Skin epidermis (tissue), 12 donors: ENCODE results near the gene TMEM131L.
"Not testable (repeated sequence)": the region's sequence is repeated elsewhere in the genome, so short reads cannot be mapped to it uniquely, and the experiment has no call there.

ENCODE experiments used
- H3K27ac ChIP-seq, 21 experiments: fragments of 200-600 bp; sonication (generic) in 11 of 21; one replicate each; pipeline ENCODE4 v1.5.0; 2020; ENCODE audit warnings: mild to moderate bottlenecking in 3 of 21, inconsistent platforms in 2 of 21, moderate library complexity in 2 of 21
- H3K4me3 ChIP-seq, 7 experiments: fragments of 200-600 bp; sonication (generic) in 2 of 7; one replicate each; pipeline ENCODE4 v1.5.0; 2020; ENCODE audit warnings: inconsistent platforms in 2 of 7, mild to moderate bottlenecking in 2 of 7, moderate library complexity in 1 of 7

The TMEM131L gene

DNA sequence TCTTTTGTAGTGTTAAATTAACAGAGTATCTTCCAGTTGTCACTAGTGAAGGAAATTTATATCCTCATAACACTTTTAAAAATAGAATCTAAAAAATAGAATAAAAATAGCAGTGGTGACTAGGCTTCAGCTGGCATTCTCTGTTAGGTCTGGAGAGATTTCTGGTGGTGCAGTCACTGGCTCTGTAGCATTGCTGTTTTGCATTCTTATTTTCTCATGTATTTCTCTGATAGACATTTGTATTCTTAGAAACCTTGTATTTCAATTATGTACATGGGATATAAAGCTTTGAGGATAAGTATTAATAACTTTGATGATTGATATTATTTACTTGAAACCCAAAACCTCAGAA is 87.6 kb downstream of the TMEM131L start:
- no peak overlapping the region for H3K27ac ChIP-seq

DNA sequence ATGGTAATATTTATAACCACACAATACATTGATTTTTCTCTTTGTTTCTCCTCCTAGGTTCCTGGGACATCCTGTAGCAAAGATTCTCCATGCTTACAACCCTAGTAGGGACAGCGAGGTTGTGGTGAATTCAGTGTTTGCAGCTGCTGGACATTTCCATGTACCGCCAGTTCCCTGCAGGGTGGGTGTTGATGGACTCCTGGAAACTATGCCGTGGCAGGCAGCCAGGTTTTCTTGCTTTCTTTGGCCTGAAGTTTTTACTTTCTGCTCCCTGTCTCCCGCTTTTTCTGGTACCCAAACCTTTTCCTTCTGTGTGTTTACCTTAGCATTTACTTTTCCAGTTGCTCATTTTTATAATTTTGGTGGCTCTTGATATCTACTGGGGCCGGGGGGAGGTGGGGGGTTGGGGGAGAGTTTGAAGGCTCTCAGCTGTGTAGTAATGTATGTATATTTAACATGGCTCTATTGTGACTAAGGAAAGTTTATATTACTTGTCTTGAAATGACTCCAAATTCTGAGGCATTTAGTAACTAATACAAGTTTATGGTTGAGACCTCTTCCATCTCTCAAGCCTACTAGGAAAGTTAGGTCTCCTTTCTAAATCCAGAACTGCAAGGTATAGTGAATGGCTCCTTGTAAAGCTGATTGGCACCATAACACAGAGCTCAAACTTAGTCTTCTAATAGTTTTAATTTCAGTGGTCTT is 89.7 kb downstream of the TMEM131L start:
- Histone ChIP-seq H3K4me3 (no peak overlapping the region), H3K27ac (no peak overlapping the region)

More for the DNA sequence above, 87.6 kb downstream of the TMEM131L start:
- H3K4me3 ChIP-seq: no peak overlapping the region

DNA sequence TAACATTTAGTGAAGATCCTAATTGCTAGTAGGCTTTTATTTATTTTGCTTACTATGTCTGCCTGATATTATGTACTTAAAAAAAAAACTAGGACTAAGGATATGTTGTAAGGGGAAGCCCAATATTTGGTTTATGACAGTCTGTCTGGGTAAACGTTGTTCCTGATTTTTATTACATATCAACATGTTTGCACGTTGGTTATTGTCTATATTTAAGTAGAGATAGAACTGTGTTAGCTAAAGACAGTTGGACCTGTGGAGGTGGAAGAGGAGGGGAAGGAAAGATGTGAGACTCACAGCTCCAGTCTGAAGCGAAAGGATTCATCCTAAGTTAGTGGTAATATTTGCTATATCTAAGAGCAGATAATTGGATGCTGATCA is 90.3 kb downstream of the TMEM131L start:
- no peak overlapping the region for H3K27ac ChIP-seq
- no peak overlapping the region for H3K4me3 ChIP-seq

DNA sequence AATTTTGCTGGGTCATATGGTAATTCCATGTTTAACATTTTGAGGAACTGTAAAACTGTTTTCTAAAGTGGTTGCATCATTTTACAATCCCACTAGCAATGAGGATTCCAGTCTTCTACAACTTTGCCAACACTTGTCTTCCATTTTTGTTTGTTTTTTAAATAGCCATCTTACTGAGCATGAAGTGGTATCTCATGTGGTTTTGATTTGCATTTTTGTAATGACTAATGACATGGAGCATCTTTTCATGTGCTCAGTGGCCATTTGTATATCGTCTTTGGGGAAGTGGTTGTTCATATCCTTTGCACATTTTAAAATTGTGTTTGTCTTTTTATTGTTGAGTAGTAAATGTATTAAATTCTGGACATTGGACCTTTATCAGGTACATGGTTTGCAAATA is 94.7 kb downstream of the TMEM131L start:
- Histone ChIP-seq H3K27ac (no peak overlapping the region), H3K4me3 (no peak overlapping the region)

DNA sequence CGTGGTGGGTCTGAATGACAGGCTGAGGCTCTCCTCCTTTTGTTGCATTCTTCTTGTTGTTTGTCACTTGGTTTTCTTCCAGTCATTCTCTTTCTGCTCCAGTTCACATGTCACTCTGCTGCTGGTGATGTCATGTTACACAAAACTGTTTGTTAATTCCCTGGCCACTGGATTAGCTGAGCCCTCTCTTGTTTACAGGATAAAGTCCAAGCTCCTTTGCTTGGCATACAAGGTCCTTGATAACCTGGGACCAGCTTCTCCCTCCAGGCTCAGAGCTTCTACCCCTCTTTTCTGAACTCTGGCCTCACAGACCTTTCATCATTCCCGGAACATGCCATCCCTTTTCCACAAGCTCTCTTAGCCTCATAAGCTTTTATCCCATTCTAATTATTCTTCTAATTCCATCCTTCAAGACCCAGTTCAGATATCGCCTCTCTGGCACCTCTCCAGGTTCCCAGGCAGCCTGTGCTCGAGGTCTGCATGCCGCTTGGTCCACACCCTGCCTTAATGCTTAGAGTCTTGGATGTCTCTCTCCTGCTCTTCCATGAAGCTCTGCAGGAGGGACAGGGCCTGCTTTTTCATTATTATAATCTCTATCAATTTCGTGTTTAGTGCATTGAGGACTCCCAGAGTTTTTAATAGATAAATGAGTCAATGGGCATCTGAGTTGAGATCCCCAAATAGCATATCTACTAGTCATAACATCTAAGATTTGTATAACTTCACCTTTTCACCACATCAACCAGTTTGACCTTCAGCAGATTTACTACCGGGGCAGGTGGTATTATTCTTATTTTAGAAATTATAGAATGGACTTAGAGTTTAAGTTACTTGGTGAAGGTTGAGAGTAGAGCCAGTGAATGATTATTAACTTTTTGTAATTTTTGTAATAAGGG is 98.7 kb downstream of the TMEM131L start:
- Histone ChIP-seq H3K4me3 (no peak overlapping the region), H3K27ac (no peak overlapping the region)

DNA sequence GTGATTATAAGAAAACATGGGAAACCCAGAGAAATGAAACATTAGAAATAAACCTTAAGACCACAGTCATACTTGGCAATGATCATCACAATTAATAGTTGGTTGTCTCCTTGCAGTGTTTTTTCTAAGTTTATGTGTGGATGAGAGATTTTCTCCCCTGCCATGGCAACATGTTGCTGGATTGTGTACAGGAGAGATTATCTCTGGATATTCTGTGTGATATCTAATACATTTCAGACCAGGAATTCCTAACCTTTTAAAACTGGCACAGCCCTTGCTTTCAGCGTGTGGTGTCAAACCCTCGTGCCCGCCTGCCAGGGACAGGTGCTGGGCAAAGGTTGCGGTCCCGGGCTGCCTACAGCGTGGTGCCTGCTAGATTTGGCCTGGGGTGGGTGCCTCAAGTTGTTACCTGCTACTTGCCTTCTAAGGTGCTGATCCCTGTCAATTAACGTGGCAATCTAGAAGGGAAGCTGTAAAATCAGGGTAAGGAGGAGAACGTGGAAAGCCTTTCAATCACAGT is 100.5 kb downstream of the TMEM131L start:
- Histone ChIP-seq H3K27ac (no peak overlapping the region), H3K4me3 (no peak overlapping the region)

DNA sequence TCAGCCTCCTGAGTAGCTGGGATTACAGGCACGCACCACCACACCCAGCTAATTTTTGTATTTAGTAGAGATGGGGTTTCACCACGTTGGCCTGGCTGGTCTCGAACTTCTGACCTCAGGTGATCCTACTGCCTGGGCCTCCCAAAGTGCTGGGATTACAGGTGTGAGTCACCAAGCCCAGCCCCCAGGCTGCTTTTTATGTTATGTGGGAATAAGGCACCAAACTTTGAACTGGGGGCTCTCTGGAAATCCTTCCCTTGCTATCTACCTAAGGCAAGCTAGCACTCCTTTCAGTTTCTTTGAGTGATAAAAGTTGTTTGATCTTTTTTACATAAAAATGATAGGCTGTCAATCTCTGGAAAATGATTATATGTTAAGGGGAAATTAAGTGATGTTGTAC is 101.5 kb downstream of the TMEM131L start:
- not testable (repeated sequence) for H3K4me3 ChIP-seq, H3K27ac ChIP-seq

DNA sequence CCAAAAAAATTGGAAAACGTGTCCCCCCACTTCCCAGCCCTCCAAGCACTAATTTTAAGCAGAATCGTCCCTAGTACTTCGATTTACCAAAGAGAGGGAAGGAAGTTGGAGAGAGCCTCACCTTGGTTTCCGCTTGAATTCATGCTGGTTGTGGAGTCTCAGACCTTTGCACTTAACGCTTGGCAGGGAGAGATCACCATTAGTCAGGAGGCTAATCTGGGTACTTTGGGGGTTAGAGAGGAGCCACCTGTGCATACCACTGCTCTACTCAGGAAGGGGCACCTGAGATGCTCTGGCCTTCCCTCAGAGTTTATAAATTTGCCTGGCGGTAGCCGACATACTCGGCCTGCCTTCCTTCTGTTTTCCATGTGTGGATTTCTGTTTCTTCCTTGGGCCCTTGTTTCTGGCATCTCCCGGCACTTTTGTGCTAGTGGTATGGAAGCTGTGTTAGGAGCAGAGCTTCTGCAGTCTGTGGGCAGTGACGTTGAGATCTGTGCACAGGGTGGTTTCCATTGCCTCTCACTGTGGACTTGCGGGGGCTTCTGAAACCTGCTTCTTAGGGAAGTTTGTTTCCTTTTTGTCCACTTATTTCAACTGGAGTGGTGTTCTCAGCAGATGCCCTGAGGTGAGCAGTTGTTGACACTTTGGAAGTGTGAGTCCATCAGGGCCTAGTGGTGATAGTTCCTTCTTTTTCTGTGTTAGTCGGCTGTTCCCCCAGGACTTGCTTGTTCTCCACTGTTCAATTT is 104.2 kb downstream of the TMEM131L start:
- Histone ChIP-seq H3K4me3 (no peak overlapping the region), H3K27ac (peak overlapping the region in 1 of 21 experiments; percentile 33)

DNA sequence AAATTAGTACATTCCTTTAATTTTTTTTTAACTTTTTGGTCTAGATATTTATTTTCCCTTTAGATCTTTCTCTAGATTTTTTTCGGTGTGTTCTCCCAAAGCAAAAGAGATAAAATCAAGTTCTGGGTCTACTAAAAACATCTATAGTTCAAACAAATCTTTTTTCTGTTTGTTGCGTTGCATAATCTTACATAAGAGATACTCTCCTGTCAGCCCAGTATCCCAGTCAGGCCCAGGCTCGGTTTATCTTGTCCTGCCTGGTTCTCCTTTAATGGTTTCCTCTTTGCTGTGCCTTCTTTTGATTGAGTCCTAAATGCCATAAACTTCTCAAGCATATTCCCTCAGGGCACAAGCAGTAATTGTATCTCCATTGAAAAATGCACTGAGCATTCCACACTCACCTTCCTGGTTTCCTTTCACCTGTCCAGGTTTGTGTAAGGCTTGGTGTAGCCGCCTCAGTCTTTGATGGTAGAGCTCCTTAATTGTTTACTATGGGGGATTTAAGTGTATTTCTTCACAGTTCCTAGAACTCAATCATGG is 104.9 kb downstream of the TMEM131L start:
- Histone ChIP-seq H3K27ac (peak overlapping the region in 1 of 21 experiments; percentile 33), H3K4me3 (no peak overlapping the region)

DNA sequence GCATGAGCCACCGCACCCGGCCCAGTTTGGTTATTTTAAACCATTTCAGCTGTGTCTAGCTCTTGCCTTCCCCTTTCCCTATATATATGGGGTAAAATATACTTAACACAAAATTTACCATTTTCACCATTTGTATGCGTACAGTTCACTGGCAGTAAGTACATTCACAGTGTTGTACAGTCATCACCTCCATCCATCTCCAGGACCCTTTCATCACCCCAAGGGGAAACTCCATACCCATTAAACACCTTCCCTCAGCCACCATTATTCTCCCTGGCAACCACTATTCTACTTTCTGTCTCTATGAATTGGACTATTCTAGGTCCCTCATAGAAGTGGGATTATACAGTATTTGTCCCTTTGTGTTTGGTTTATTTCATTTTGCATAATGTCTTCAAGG is 106.4 kb downstream of the TMEM131L start:
- no peak overlapping the region for H3K27ac ChIP-seq
- H3K4me3 ChIP-seq: no peak overlapping the region

DNA sequence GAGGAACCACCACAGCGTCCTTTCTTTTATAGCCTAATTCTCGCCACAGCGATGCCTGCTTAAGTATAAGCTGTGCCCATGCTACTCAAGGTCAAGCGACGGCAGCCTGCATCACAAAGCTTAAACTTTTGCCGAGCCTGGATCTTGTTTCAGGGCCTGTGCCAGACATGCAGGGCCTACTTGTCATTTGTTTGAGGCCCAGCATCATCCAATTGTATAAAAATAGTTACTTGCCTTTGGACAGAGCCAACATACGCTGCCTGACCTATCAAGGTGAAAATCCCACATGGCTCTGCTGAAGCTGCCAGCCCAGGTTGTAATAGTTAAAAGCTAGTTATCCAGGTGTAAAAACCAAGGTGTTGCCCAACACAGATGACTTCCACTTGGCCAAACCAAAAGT is 107.1 kb downstream of the TMEM131L start:
- H3K27ac ChIP-seq: no peak overlapping the region
- no peak overlapping the region for H3K4me3 ChIP-seq

DNA sequence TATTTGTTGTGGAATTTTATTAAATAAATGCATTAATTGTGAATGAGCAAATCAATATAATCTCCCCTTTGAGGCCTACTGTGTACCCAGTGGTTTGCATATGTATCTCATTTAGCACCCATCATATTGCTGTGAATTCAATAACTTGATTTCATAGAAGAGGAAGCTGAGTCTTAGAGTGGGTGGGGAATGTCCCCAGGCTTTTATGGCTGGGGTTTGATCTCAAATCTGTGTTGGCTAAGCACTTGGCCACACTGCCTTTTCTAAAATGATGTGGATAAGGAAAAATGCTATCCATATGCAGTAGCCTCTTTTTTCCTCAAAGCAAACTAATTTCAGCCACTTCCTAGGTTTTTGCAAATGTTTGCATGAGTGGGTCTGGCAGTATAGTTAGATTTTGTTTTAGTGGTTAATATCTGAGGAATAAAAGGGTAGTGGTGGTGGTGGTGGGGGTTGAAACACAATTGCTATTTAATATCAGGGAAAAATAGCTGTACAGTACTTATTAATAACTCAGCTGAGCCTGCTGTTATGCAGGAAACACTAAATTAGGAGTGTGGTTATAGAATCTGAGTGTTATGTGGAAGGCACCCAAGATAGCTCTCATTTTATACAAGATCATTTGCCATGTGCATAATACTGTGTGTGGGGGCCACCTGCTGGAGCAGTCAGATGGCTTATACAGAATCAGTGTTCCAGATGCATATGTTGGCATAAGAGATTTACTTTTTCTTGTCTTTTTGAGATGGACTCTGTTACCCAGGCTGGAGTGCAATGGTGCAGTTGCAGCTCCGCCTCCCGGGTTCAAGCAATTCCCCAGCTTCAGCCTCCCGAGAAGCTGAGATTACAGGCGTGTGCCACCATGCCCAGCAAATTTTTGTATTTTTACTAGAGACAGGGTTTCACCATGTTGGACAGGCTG is 108.0 kb downstream of the TMEM131L start:
- peak overlapping the region in 1 of 21 experiments; percentile 21 for H3K27ac ChIP-seq
- no peak overlapping the region for H3K4me3 ChIP-seq

DNA sequence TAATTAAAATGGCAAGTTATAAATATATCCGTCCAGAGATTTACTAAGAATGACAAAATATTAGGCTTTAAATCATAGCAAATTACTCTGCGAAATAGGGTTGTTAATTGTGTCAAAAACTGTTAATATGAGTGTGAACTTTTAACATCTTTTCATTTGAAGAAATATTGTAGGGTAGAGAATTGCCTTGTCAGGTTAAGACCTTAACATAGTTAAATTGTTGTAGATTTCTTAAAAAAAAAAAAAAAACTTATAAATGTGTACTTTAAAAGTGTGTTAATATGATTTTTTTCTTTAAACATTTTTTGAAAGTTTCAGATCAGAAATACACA is 110.2 kb downstream of the TMEM131L start:
- Histone ChIP-seq H3K4me3 (no peak overlapping the region), H3K27ac (no peak overlapping the region)

DNA sequence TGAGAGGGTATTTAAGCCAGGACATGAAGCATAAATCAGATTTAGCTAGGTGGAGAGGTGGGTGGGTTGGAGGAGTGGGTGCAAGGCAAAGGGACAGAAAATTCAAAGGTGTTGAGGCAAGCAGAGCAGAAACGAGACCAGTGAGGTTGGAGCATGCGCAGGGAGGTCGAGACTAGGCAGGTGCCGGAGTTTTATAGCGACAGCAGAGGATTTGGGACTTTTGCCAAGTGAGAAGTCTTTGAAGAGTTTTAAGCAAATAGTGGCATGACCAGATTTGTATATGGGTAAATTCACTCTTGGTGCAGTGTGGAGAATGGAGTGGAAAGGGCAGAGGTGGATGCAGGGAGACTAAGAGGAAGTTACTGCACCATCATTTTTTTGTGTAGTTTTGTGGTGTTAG is 110.9 kb downstream of the TMEM131L start:
- Histone ChIP-seq H3K27ac (no peak overlapping the region), H3K4me3 (no peak overlapping the region)

DNA sequence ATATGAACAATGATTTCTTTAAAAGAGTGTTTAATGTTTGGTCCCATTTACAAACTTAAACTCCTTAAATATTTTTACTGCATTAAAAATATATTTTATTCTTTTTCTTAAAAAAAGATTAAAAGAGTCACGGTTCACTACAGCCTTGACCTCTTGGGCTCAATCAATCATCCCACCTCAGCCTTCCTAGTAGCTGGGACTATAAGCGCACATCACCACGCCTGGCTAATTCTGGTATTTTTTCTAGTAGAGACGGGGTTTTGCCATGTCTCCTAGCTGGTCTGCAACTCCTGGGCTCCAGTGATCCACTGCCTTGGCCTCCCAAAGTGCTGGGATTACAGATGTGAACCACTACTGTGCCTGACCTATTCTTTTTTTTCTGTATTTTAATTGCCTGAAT is 113.2 kb downstream of the TMEM131L start:
- no peak overlapping the region for H3K4me3 ChIP-seq
- no peak overlapping the region for H3K27ac ChIP-seq

DNA sequence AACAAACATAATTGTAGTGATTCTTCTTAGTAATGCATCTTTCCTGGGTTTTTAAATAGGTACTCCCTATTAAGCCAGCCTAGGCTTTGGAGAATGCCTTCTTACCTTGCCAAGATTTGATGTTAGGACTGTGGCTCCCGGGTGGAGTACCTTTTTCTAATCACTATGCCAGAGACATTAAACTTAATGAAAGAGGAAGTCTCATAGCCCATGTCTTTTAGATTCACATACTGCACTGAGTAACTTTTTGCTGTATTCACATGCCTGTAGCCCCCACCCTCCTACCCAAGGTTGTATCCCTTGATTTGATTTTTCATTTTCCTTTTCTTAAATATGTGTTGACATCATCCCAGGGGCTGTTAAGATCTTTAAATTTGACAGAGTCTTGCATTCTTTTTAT is 113.7 kb downstream of the TMEM131L start:
- no peak overlapping the region for H3K27ac ChIP-seq
- no peak overlapping the region for H3K4me3 ChIP-seq

DNA sequence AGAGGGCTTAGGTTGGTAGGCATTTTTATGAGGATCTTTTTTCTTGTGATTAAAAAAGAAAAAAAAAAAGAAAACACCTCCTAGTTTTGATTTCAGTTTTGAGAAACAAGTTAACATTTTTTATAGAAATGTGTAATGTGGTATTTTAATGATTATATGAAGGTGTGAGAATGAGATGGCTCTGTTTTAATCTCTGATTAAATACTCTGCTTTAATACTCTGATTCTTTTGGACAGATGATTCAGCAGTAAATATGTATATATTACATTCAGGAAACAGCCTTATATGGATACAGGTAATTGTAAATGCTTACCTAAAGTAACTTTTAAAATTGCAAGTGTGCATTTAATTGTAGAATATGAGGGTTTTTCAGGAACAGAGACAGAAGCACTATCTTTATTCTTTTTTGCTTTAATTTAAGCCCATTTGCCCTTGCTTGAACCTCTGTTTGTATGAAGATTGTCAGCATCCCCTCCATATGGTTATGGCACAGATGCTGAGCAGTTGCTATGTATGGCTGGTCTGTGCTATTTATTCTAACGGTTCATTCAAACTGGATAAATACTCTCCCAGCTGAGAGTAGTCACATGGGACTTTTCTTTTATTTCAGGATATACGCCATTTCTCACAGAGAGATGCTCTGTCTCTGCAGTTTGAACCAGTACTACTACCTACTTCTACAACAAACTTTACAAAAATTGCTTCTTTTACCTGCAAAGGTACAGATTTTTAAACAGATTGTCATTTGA is 117.0 kb downstream of the TMEM131L start:
- H3K27ac ChIP-seq: no peak overlapping the region

DNA sequence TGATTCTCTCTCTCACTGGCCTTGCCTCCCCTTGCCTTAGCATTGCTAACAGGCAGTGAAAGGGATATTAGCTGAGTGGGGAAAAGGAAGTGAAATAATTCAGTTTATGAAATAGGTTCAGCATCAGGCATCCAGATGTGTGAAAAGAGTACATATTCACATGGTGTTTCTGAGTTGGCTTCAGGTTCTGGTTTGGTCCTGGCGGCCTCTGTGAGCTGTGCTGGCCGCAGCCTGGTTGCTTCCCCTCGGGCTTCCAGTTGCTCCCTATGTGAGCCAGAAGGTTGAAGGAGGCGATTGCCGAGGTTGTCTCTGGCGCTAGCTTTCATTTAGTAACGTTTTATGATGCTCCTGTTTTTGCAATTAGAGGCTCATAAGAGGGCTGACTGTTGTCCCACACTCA is 118.9 kb downstream of the TMEM131L start:
- Histone ChIP-seq H3K27ac (peak overlapping the region in 2 of 21 experiments; percentile 32 to 50), H3K4me3 (no peak overlapping the region)

More for the DNA sequence above, 117.0 kb downstream of the TMEM131L start:
- no peak overlapping the region for H3K4me3 ChIP-seq
